ENCODE data around the gene C1orf115.
"Not testable (repeated sequence)": the region's sequence is repeated elsewhere in the genome, so short reads cannot be mapped to it uniquely, and the experiment has no call there.

Gene C1orf115

GRCh38 chr1:220736283-220736682 lies 46.1 kb downstream of the C1orf115 start:
- H3K79me1 ChIP-seq (replicated peaks; ENCODE audit: low read length, poor library complexity, severe bottlenecking); H3K9ac ChIP-seq (ENCODE audit: low read length); H2AFZ ChIP-seq (ENCODE audit: low read depth, low read length); H2AK5ac ChIP-seq (ENCODE audit: low read length, severe bottlenecking); H2BK5ac ChIP-seq (ENCODE audit: low read depth, low read length, poor library complexity, severe bottlenecking); H2BK12ac ChIP-seq (ENCODE audit: low read length in 2 of 2); H3K4me1 ChIP-seq (ENCODE audit: control insufficient read depth, insufficient read depth, low read depth, low read length); H3K4me2 ChIP-seq (ENCODE audit: low read length, poor library complexity, severe bottlenecking); H4K91ac ChIP-seq (ENCODE audit: low read length); H3K23ac ChIP-seq (ENCODE audit: low read length in 2 of 2); H3K27ac ChIP-seq (ENCODE audit: low read length, poor library complexity, severe bottlenecking); H2BK120ac ChIP-seq (ENCODE audit: low read depth, low read length); H3K4ac ChIP-seq (ENCODE audit: low read depth in 1 of 2, low read length in 2 of 2); H3K27me3 ChIP-seq (ENCODE audit: control insufficient read depth in 1 of 2, insufficient read depth in 1 of 2, low read length in 2 of 2); H2BK15ac ChIP-seq (ENCODE audit: low read depth, poor library complexity, severe bottlenecking); H4K8ac ChIP-seq (ENCODE audit: low read length); H3K4me3 ChIP-seq (ENCODE audit: insufficient read depth in 1 of 2, low read depth in 1 of 2, low read length in 2 of 2); H3K18ac ChIP-seq (ENCODE audit: low read depth in 1 of 2, low read length in 2 of 2); DNase-seq; H3K36me3 ChIP-seq (ENCODE audit: control insufficient read depth in 1 of 2, insufficient read depth in 2 of 2, low read depth in 1 of 2, low read length in 2 of 2); H3K14ac ChIP-seq (ENCODE audit: low read length in 2 of 2); H3K9me3 ChIP-seq (ENCODE audit: control insufficient read depth, low read length): not testable (repeated sequence)
- WGBS, result 100% methylated on average over 2 of the region's 7 CpGs

GRCh38 chr1:220741349-220741748 lies 51.2 kb downstream of the C1orf115 start:
- Histone ChIP-seq H3K27ac (ENCODE audit: low read length, poor library complexity, severe bottlenecking) (no peak overlapping the region), H3K9me3 (ENCODE audit: control insufficient read depth, low read length) (no peaks in the 10 kb centered on the region)

GRCh38 chr1:220741825-220742224 lies 51.7 kb downstream of the C1orf115 start:
- Histone ChIP-seq H2BK5ac (ENCODE audit: low read depth, low read length, poor library complexity, severe bottlenecking) (no peak overlapping the region), H3K4ac (ENCODE audit: low read depth in 1 of 2, low read length in 2 of 2) (no peak overlapping the region), H4K91ac (ENCODE audit: low read length) (no peak overlapping the region), H3K9ac (ENCODE audit: low read length) (no peak overlapping the region), H3K14ac (ENCODE audit: low read length in 2 of 2) (no peak overlapping the region), H4K8ac (ENCODE audit: low read length) (no peak overlapping the region), H3K4me3 (ENCODE audit: insufficient read depth in 1 of 2, low read depth in 1 of 2, low read length in 2 of 2) (no peak overlapping the region), H2AK5ac (ENCODE audit: low read length, severe bottlenecking) (no peak overlapping the region), H3K27ac (ENCODE audit: low read length, poor library complexity, severe bottlenecking) (no peak overlapping the region), H2BK12ac (ENCODE audit: low read length in 2 of 2) (no peak overlapping the region), H3K18ac (ENCODE audit: low read depth in 1 of 2, low read length in 2 of 2) (no peak overlapping the region), H3K4me2 (ENCODE audit: low read length, poor library complexity, severe bottlenecking) (no peak overlapping the region), H3K9me3 (ENCODE audit: control insufficient read depth, low read length) (no peaks in the 10 kb centered on the region), H3K23ac (ENCODE audit: low read length in 2 of 2) (no peak overlapping the region), H3K36me3 (ENCODE audit: control insufficient read depth in 1 of 2, insufficient read depth in 2 of 2, low read depth in 1 of 2, low read length in 2 of 2) (no peaks in the 10 kb centered on the region), H2BK15ac (ENCODE audit: low read depth, poor library complexity, severe bottlenecking) (no peak overlapping the region), H2AFZ (ENCODE audit: low read depth, low read length) (no peak overlapping the region), H3K27me3 (ENCODE audit: control insufficient read depth in 1 of 2, insufficient read depth in 1 of 2, low read length in 2 of 2) (peaks cover 0 to 9% of the 10 kb centered on the region in 2 experiments), H2BK120ac (ENCODE audit: low read depth, low read length) (no peak overlapping the region), H3K79me1 (replicated peaks; ENCODE audit: low read length, poor library complexity, severe bottlenecking) (no peaks in the 10 kb centered on the region), H3K4me1 (ENCODE audit: control insufficient read depth, insufficient read depth, low read depth, low read length) (no peaks in the 10 kb centered on the region)
- WGBS, result 88% methylated on average over 1 of the region's 1 CpG
- no peak for DNase-seq

More at GRCh38 chr1:220741349-220741748, 51.2 kb downstream of the C1orf115 start:
- Histone ChIP-seq H3K27me3 (ENCODE audit: control insufficient read depth in 1 of 2, insufficient read depth in 1 of 2, low read length in 2 of 2) (peaks cover 0 to 9% of the 10 kb centered on the region in 2 experiments), H2AFZ (ENCODE audit: low read depth, low read length) (no peak overlapping the region), H3K4me1 (ENCODE audit: control insufficient read depth, insufficient read depth, low read depth, low read length) (no peaks in the 10 kb centered on the region), H3K23ac (ENCODE audit: low read length in 2 of 2) (no peak overlapping the region), H4K8ac (ENCODE audit: low read length) (no peak overlapping the region), H3K9ac (ENCODE audit: low read length) (no peak overlapping the region), H2BK120ac (ENCODE audit: low read depth, low read length) (no peak overlapping the region), H4K91ac (ENCODE audit: low read length) (no peak overlapping the region), H3K4ac (ENCODE audit: low read depth in 1 of 2, low read length in 2 of 2) (no peak overlapping the region), H3K4me3 (ENCODE audit: insufficient read depth in 1 of 2, low read depth in 1 of 2, low read length in 2 of 2) (no peak overlapping the region), H2AK5ac (ENCODE audit: low read length, severe bottlenecking) (no peak overlapping the region), H2BK15ac (ENCODE audit: low read depth, poor library complexity, severe bottlenecking) (no peak overlapping the region), H3K79me1 (replicated peaks; ENCODE audit: low read length, poor library complexity, severe bottlenecking) (no peaks in the 10 kb centered on the region), H2BK12ac (ENCODE audit: low read length in 2 of 2) (no peak overlapping the region), H3K18ac (ENCODE audit: low read depth in 1 of 2, low read length in 2 of 2) (no peak overlapping the region), H3K36me3 (ENCODE audit: control insufficient read depth in 1 of 2, insufficient read depth in 2 of 2, low read depth in 1 of 2, low read length in 2 of 2) (no peaks in the 10 kb centered on the region), H2BK5ac (ENCODE audit: low read depth, low read length, poor library complexity, severe bottlenecking) (no peak overlapping the region), H3K14ac (ENCODE audit: low read length in 2 of 2) (no peak overlapping the region), H3K4me2 (ENCODE audit: low read length, poor library complexity, severe bottlenecking) (no peak overlapping the region)
- WGBS, result 58% methylated on average over 1 of the region's 2 CpGs
- DNase-seq, result no peak

- Histone ChIP-seq H3K4me1 (ENCODE audit: control insufficient read depth, insufficient read depth, low read depth, low read length) (no peaks in the 10 kb centered on the region), H2BK5ac (ENCODE audit: low read depth, low read length, poor library complexity, severe bottlenecking) (no peak overlapping the region), H2AFZ (ENCODE audit: low read depth, low read length) (no peak overlapping the region), H3K4me3 (ENCODE audit: insufficient read depth in 1 of 2, low read depth in 1 of 2, low read length in 2 of 2) (no peak overlapping the region), H4K91ac (ENCODE audit: low read length) (no peak overlapping the region), H3K23ac (ENCODE audit: low read length in 2 of 2) (no peak overlapping the region), H2AK5ac (ENCODE audit: low read length, severe bottlenecking) (no peak overlapping the region), H3K4ac (ENCODE audit: low read depth in 1 of 2, low read length in 2 of 2) (no peak overlapping the region), H2BK120ac (ENCODE audit: low read depth, low read length) (no peak overlapping the region), H3K14ac (ENCODE audit: low read length in 2 of 2) (no peak overlapping the region), H3K18ac (ENCODE audit: low read depth in 1 of 2, low read length in 2 of 2) (no peak overlapping the region), H3K4me2 (ENCODE audit: low read length, poor library complexity, severe bottlenecking) (no peak overlapping the region), H3K9ac (ENCODE audit: low read length) (no peak overlapping the region), H3K36me3 (ENCODE audit: control insufficient read depth in 1 of 2, insufficient read depth in 2 of 2, low read depth in 1 of 2, low read length in 2 of 2) (no peaks in the 10 kb centered on the region), H2BK12ac (ENCODE audit: low read length in 2 of 2) (no peak overlapping the region), H4K8ac (ENCODE audit: low read length) (no peak overlapping the region), H3K9me3 (ENCODE audit: control insufficient read depth, low read length) (no peaks in the 10 kb centered on the region), H3K27ac (ENCODE audit: low read length, poor library complexity, severe bottlenecking) (no peak overlapping the region), H3K79me1 (replicated peaks; ENCODE audit: low read length, poor library complexity, severe bottlenecking) (no peaks in the 10 kb centered on the region), H2BK15ac (ENCODE audit: low read depth, poor library complexity, severe bottlenecking) (no peak overlapping the region), H3K27me3 (ENCODE audit: control insufficient read depth in 1 of 2, insufficient read depth in 1 of 2, low read length in 2 of 2) (peaks cover 0 to 9% of the 10 kb centered on the region in 2 experiments)
- no peak for DNase-seq
- 99% methylated on average over 2 of the region's 3 CpGs for WGBS
Measured at GRCh38 chr1:220742520-220742919, 52.4 kb downstream of the C1orf115 start.
